ENCODE results near the gene EFTUD2.

DNA sequence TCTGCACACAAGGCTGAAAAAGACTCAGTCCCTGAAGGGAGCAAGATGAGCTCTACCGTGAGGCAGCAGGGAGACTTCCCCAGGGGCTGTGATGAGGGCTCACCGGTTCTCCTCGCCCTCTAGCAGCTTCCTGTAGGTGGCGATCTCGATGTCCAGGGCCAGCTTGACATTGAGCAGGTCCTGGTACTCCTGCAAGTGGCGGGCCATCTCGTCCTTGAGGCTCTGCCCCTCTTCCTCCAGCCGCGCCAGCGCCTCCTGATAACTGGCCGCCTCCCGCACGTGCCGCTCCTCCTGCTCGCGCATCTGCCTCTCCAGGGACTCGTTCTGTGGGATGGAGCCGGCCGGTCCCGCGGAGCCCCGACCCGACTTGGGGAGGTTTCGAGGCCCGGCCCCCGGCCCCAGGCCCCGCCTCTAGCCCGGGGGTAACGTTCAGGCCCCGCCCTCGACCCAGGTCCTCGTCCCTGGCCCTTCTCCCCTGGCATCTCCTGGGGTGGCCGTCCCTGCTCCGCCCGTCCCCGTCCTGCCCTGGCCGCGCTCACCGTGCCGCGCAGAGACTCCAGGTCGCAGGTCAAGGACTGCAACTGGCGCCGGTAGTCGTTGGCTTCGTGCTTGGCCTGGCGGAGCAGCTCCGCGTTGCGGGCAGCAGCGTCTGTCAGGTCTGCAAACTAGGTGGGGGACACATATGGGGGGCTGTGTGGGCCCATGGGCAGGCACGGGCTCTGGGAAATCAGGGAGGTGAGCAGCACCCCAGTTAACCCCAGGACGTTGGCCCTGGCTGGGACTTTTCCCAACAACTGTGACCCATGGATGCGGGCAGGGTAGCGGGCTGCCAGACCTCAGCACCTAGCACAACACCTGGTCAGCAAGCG is 12.1 kb upstream of the EFTUD2 start:
- no peak for TF ChIP-seq POLR2A (IDR thresholded peaks at IDR 0.05)
- TF ChIP-seq POLR2AphosphoS5 (IDR thresholded peaks at IDR 0.05), result peak in 1 of 3 donors; percentile 40
